ENCODE results near the gene DNAJC15. TPM values are rescaled to one million over a fixed set of nuclear protein-coding genes. Genes with fewer than 3 reads are reported as not detected.
A peak's percentile ranks its signal among the peaks of the same experiment; 100 is the strongest.
"Not testable (repeated sequence)": the region's sequence is repeated elsewhere in the genome, so short reads cannot be mapped to it uniquely, and the experiment has no call there.

The DNAJC15 gene
- polyA plus RNA-seq, 1 donor = 26.7 TPM

DNA sequence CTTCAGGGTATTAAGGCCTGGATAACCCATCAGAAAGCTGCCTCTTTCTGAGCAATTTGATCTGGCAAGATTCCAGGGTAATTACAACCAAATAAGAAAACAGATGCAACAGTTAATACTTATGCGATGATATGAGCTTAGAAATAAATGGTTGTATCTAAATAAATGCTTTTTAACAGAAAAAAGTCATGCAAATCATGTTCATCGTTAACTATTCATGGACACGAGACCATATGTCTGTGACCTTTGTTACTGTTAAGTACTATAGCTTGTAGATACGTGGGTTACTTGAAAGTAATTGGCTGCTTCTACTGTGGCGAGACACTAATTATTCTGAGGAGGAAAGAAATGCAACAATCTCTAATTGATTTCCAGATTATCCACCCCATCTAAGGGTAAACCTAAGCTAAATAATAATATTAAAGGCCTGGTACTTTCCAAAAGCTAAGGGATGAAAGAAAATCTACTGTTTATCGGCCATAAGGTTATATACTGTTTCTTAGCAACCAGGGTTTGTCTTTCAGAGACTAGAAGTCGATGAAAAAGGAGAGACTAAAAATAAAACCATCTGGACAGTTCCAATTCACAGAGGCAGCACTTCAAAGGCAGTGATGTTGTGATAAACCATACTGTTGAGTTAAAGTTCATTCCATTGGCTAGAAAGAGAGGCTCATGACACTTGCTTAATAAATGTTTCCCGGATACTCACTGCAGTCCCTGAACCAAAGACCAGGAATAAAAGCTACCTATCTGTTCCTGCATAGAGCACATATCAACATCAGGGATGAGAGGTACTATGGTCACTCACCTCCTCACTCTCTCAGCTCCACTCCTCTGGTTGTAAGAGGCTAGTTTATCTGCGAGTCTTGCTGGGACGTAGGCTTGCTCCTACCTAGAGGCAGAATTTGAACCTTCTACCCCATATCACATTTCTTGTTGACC is 32.8 kb upstream of the DNAJC15 start:
- peak; percentile 40 to 84 for DNase-seq
- Histone ChIP-seq H3K9me3 (ENCODE audit: control insufficient read depth, low read depth, low read length) (no peaks in the 10 kb centered on the region), H3K4me1 (ENCODE audit: control insufficient read depth, insufficient read depth, low read length) (peaks cover 23% of the 10 kb centered on the region), H3K27me3 (ENCODE audit: control insufficient read depth, insufficient read depth, low read length) (no peaks in the 10 kb centered on the region), H3K4me3 (ENCODE audit: low read length) (peak overlapping the region; percentile 83), H3K36me3 (ENCODE audit: control insufficient read depth, insufficient read depth, low read length) (no peaks in the 10 kb centered on the region), H3K27ac (ENCODE audit: low read length) (peak overlapping the region; percentile 99)
- WGBS (ENCODE audit: insufficient coverage, low lambda C conversion rate) = 12% methylated on average over 6 of the region's 10 CpGs

DNA sequence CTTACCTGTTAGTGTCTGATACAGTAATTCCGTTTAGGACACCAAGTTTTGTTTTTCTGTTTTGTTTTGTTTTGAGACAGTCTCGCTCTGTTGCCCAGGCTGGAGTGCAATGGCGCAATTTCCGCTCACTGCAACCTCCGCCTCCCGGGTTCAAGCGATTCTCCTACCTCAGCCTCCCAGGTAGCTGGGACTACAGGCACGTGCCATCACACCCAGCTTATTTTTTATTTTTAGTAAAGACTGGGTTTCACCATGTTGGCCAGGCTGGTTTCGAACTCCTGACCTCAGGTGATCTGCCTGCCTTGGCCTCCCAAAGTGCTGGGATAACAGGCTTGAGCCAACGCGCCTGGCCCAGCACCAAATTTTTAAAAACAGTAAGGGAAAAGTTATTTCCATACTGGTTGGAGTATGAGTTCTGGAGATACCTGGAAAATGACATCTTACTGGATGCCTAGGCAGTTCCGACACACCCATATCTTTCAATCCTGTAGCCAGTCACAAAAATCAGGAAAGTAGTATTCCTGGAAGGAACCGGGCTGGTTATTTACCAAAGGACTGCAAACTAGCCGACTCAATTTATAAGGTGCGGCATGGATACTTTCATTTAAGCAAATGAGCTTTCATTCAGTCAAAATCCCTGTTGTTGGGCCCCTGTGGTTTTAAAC is 32.0 kb upstream of the DNAJC15 start:
- not testable (repeated sequence) for DNase-seq; H3K36me3 ChIP-seq (ENCODE audit: control insufficient read depth, insufficient read depth, low read length); H3K27me3 ChIP-seq (ENCODE audit: control insufficient read depth, insufficient read depth, low read length); H3K9me3 ChIP-seq (ENCODE audit: control insufficient read depth, low read depth, low read length)
- Histone ChIP-seq H3K4me3 (ENCODE audit: low read length) (peak overlapping the region; percentile 83), H3K27ac (ENCODE audit: low read length) (peak overlapping the region; percentile 99), H3K4me1 (ENCODE audit: control insufficient read depth, insufficient read depth, low read length) (peaks cover 17% of the 10 kb centered on the region)
- 69% methylated on average over 2 of the region's 15 CpGs for WGBS (ENCODE audit: insufficient coverage, low lambda C conversion rate)

DNA sequence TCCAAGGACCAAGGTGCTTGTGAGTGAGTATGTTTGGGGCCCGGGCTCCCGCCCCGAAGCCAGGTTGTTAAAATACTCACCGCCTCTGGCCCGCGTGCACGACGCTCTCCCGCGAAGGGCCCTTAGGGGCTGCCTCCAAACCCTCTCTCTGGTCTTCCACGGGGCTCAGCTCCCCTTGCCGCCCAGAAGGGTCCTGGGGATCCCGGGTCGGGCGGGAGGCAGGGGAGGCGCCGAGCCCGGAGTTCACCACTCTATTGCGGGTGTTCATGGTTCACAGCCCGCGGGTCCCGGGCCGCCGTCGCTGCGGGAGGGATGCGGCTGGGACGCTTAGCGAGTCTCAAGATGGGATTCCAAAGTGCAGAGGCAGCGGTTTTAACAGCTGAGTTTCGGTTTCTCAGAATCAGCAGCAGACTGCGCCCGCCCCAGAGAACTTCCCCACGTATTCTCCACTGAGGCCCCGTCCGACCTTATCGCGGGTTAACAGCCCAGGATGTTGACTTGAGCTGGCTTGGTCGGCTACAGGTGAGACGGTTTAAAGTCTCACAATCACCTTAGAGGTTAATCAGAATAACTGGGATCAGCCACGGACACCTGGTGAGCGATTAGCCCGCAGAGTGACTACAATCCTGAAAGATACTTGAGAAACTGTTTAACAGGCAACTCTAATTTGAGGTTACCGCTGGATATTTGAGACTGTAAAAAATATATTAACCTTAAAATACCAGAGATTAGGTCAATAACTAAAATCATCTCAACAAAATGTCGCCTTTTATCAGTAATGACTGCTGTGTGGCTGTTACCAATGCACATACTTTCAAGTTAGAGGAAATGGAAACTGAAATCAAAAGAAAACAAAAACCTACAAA is 31.3 kb upstream of the DNAJC15 start, which contains the start of gene EPSTI1:
Gene EPSTI1 (minus strand): TSS at position 344 of the 866 bp plus-strand sequence. CDS start 76 bp downstream, at position 268.
- Histone ChIP-seq H3K36me3 (ENCODE audit: control insufficient read depth, insufficient read depth, low read length) (no peaks in the 10 kb centered on the region), H3K27me3 (ENCODE audit: control insufficient read depth, insufficient read depth, low read length) (no peaks in the 10 kb centered on the region), H3K9me3 (ENCODE audit: control insufficient read depth, low read depth, low read length) (no peaks in the 10 kb centered on the region), H3K4me1 (ENCODE audit: control insufficient read depth, insufficient read depth, low read length) (peaks cover 13% of the 10 kb centered on the region), H3K4me3 (ENCODE audit: low read length) (peak within 1 kb of the TSS; percentile 83), H3K27ac (ENCODE audit: low read length) (peak within 1 kb of the TSS; percentile 99)
- peak; percentile 92 to 97 for DNase-seq
- 14% methylated on average over 1 of the region's 45 CpGs for WGBS (ENCODE audit: insufficient coverage, low lambda C conversion rate)

DNA sequence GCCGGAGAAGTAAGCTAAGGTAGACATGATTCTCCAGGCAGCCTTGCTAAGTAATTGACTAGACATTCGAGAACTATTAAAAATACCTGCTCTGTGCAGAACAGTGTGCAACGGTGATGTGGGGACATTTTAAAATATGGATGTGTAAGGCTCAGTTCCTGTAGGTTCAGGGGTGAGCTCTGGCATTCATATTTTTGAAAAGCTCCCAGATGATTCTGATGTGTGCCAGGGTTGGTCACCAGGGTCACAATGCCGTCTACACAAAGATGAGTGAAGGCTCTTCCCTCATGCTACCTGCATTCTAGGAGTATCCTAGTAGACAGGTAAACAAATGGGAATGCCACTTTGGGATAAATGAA is 30.6 kb upstream of the DNAJC15 start:
- peaks cover 13% of the 10 kb centered on the region for H3K4me1 ChIP-seq (ENCODE audit: control insufficient read depth, insufficient read depth, low read length)
- H3K9me3 ChIP-seq (ENCODE audit: control insufficient read depth, low read depth, low read length) = no peaks in the 10 kb centered on the region
- DNase-seq = no peak
- no peaks in the 10 kb centered on the region for H3K27me3 ChIP-seq (ENCODE audit: control insufficient read depth, insufficient read depth, low read length)
- H3K36me3 ChIP-seq (ENCODE audit: control insufficient read depth, insufficient read depth, low read length) = no peaks in the 10 kb centered on the region
- WGBS (ENCODE audit: insufficient coverage, low lambda C conversion rate) = no CpG with 5 or more reads among the region's 4 CpGs
- H3K4me3 ChIP-seq (ENCODE audit: low read length) = peak overlapping the region; percentile 83
- peak overlapping the region; percentile 99 for H3K27ac ChIP-seq (ENCODE audit: low read length)

DNA sequence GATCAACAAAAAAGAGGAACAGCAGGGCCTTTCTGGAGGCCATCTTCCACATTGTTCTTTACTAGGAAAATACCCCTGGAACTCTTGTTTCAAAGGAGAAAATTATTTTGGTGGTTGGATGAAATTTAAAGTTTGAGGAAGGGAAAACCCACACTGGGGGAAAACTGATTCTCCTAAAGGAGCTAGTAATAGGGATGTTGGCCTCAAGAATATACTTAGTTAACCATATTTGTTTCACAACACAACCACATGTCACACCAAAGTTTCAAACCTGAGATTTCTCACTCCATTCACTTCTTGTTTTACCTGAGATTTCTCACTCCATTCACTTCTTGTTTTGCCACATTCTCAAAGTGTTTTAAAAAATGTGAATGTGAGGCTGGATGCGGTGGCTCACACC is 28.5 kb upstream of the DNAJC15 start:
- Histone ChIP-seq H3K27me3 (ENCODE audit: control insufficient read depth, insufficient read depth, low read length) (no peaks in the 10 kb centered on the region), H3K36me3 (ENCODE audit: control insufficient read depth, insufficient read depth, low read length) (no peaks in the 10 kb centered on the region), H3K27ac (ENCODE audit: low read length) (no peak overlapping the region), H3K4me1 (ENCODE audit: control insufficient read depth, insufficient read depth, low read length) (peaks cover 13% of the 10 kb centered on the region), H3K4me3 (ENCODE audit: low read length) (no peak overlapping the region), H3K9me3 (ENCODE audit: control insufficient read depth, low read depth, low read length) (no peaks in the 10 kb centered on the region)
- WGBS (ENCODE audit: insufficient coverage, low lambda C conversion rate) = no CpG with 5 or more reads among the region's 1 CpG
- no peak for DNase-seq

DNA sequence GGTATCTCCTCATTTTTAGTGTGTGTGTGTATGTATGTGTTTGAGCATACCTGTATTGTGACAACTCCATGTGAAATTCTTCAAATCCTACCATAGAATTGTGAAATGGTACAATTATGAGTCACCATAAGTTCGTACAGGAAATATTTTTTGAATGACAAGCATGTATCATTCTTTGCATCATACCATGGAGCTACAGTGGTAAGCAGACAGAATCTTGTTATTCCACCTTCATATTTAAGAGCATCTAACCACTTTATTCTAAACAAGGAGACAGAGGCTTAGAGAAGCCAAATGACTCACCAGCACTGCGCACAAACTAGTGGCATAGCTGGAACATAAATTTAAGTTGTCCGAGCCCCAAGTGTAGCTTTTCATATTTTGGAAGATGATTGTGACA is 26.8 kb upstream of the DNAJC15 start:
- H3K4me1 ChIP-seq (ENCODE audit: control insufficient read depth, insufficient read depth, low read length) = peaks cover 9% of the 10 kb centered on the region
- 80% methylated on average over 1 of the region's 3 CpGs for WGBS (ENCODE audit: insufficient coverage, low lambda C conversion rate)
- no peaks in the 10 kb centered on the region for H3K27me3 ChIP-seq (ENCODE audit: control insufficient read depth, insufficient read depth, low read length)
- H3K27ac ChIP-seq (ENCODE audit: low read length) = no peak overlapping the region
- H3K9me3 ChIP-seq (ENCODE audit: control insufficient read depth, low read depth, low read length) = no peaks in the 10 kb centered on the region
- no peaks in the 10 kb centered on the region for H3K36me3 ChIP-seq (ENCODE audit: control insufficient read depth, insufficient read depth, low read length)
- H3K4me3 ChIP-seq (ENCODE audit: low read length) = no peak overlapping the region
- DNase-seq = no peak

DNA sequence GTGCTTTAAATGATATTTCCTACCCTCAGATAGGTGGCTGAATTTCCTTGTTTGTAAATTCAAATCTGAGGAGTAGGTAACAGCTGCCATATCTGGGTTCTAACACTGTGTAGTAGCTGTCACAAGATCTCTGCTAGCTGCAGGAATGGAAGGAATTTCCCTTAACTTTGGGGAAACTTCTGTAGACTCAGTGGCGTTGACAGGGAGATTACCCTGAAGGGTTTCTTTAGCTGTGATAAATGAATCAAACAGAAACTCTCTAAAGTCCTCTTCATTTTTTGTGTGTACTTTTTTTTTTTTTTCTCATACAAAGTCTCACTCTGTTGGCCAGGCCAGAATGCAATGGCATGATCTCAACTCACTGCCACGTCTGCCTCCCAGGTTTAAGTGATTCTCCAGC is 26.0 kb upstream of the DNAJC15 start:
- no peak for DNase-seq
- Histone ChIP-seq H3K4me3 (ENCODE audit: low read length) (no peak overlapping the region), H3K27ac (ENCODE audit: low read length) (no peak overlapping the region), H3K36me3 (ENCODE audit: control insufficient read depth, insufficient read depth, low read length) (no peaks in the 10 kb centered on the region), H3K4me1 (ENCODE audit: control insufficient read depth, insufficient read depth, low read length) (peaks cover 8% of the 10 kb centered on the region), H3K27me3 (ENCODE audit: control insufficient read depth, insufficient read depth, low read length) (no peaks in the 10 kb centered on the region), H3K9me3 (ENCODE audit: control insufficient read depth, low read depth, low read length) (no peaks in the 10 kb centered on the region)
- WGBS (ENCODE audit: insufficient coverage, low lambda C conversion rate) = no CpG with 5 or more reads among the region's 2 CpGs

DNA sequence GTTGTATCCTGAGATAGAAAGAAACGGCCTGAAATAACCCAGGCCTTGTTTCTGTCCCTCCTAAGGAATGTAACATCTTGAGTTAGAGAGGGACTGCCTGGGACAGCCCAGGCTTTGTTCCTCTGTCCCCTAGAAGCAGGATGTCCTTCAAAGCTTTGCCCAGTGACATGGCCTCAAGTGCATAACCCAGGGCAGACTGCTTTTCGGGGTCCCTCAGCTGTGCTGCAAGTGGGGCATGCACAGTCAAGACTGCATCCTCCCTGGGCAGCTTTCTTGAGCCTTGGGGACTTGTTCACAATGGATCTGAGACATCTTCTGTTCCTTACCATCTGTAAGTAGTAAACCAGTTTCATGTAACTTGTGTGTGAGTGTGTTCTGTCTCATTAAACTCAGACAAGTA is 23.9 kb upstream of the DNAJC15 start:
- Histone ChIP-seq H3K27me3 (ENCODE audit: control insufficient read depth, insufficient read depth, low read length) (no peaks in the 10 kb centered on the region), H3K4me3 (ENCODE audit: low read length) (no peak overlapping the region), H3K36me3 (ENCODE audit: control insufficient read depth, insufficient read depth, low read length) (no peaks in the 10 kb centered on the region), H3K27ac (ENCODE audit: low read length) (no peak overlapping the region), H3K4me1 (ENCODE audit: control insufficient read depth, insufficient read depth, low read length) (no peaks in the 10 kb centered on the region), H3K9me3 (ENCODE audit: control insufficient read depth, low read depth, low read length) (no peaks in the 10 kb centered on the region)
- no CpG with 5 or more reads among the region's 2 CpGs for WGBS (ENCODE audit: insufficient coverage, low lambda C conversion rate)
- no peak for DNase-seq

DNA sequence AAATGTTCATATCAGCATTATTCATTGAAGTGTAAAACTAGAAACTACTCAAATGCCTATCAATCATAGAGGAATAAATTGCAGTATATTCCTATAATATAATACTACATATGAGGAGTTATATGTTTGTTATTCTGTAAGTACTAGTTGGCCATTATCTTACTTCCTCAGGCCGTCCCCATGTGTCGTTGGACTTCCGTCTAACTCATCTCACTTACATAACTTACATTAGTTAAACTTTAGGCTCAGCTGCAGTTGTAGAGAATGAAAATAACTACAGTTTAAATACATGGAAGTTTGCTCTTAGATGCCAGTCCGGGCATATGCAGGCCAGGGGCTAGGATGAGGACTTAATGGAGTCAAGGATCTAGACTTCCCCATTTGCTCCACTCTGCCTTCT is 22.7 kb upstream of the DNAJC15 start:
- DNase-seq = no peak
- Histone ChIP-seq H3K4me3 (ENCODE audit: low read length) (no peak overlapping the region), H3K4me1 (ENCODE audit: control insufficient read depth, insufficient read depth, low read length) (no peaks in the 10 kb centered on the region), H3K27me3 (ENCODE audit: control insufficient read depth, insufficient read depth, low read length) (no peaks in the 10 kb centered on the region), H3K36me3 (ENCODE audit: control insufficient read depth, insufficient read depth, low read length) (no peaks in the 10 kb centered on the region), H3K9me3 (ENCODE audit: control insufficient read depth, low read depth, low read length) (no peaks in the 10 kb centered on the region), H3K27ac (ENCODE audit: low read length) (no peak overlapping the region)
- WGBS (ENCODE audit: insufficient coverage, low lambda C conversion rate) = no CpG with 5 or more reads among the region's 4 CpGs

DNA sequence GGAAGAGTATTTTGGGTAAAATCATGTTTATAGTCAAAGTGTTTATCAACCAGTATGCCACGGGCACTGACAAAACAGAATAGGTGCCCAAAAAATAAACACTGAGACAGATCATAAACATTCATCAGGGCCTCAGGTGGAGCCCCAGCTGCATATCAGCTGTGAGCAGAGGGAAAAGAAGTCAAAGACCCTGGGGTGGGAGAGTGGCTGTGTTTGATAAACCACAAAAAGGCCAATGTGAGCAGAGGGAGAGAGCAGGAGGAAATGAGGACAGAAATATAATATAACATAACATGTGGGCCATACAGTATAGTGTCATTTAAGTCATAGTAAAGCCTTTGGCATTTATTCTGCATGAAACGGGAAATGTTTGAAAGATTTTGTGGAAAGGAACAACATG is 21.4 kb upstream of the DNAJC15 start:
- 100% methylated on average over 1 of the region's 2 CpGs for WGBS (ENCODE audit: insufficient coverage, low lambda C conversion rate)
- Histone ChIP-seq H3K36me3 (ENCODE audit: control insufficient read depth, insufficient read depth, low read length) (no peaks in the 10 kb centered on the region), H3K27me3 (ENCODE audit: control insufficient read depth, insufficient read depth, low read length) (no peaks in the 10 kb centered on the region), H3K4me1 (ENCODE audit: control insufficient read depth, insufficient read depth, low read length) (no peaks in the 10 kb centered on the region), H3K4me3 (ENCODE audit: low read length) (no peak overlapping the region), H3K27ac (ENCODE audit: low read length) (no peak overlapping the region), H3K9me3 (ENCODE audit: control insufficient read depth, low read depth, low read length) (no peaks in the 10 kb centered on the region)
- no peak for DNase-seq
